ENCODE data around the gene PPP1R1B. TPM values are rescaled to one million over a fixed set of nuclear protein-coding genes. Genes with fewer than 3 reads are reported as not detected.

Gene PPP1R1B
- total and polyA plus RNA-seq, 2 donors (not counting 1 experiment from before 2014, with no cell fraction given) = not detected

DNA sequence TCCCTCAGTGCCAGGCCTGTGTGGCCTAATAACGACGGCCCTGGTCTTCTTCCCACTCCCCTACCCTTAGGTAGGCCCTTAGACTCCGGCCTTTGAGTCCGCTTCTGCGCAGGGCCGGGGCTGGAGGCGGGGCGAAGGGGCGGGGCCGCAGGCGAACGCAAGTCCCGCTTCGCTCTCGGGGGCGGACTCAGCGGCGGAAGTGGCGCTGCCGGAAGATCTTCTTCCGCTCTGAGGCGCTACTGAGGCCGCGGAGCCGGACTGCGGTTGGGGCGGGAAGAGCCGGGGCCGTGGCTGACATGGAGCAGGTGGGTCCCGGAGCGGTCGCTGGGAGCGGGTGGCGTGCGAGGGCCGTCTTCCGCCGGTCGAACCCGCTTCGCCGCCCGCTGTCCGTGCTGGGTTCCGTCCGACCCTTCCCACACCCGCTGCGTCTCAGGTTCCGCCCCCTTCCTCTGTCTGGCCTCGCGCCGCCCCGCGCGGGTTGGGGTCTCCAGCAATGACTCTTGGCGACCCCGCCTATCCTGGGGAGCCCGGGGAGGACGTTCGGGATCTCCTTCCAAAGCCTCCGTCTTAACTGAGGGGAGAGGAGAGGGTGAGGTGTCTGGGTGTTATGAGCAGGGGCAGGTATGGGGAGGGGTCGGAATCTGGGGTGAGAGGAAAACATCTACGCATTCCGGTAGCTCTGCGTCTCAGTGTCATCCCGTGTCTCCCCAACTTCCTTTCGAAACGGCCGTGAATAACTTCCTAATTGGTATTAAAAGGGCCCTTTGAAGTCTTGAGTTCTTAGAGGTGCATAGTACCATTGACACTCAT lies 10.4 kb downstream of the PPP1R1B start, which contains the start of gene STARD3:
STARD3 (plus strand) TSS at position 218 of the 810 bp plus-strand sequence. CDS start 16,388 bp downstream, outside the sequence.
- Histone ChIP-seq H3K4me2 (replicated peaks; ENCODE audit: low read depth, low read length, poor library complexity, severe bottlenecking) (peak within 1 kb of the TSS; percentile 80), H3K4me3 (ENCODE audit: control extremely low read depth in 1 of 5, extremely low read depth in 1 of 5, insufficient read depth in 1 of 5, low read depth in 2 of 5, low read length in 4 of 5) (peak within 1 kb of the TSS; percentile 76 to 94 (median 82))
- intact Hi-C loops (cut with micrococcal nuclease) = loop anchor here (1.0 to 5.0 kb wide), 4 partner anchors 14 to 345 kb away; partner anchors contain the start of gene PSMD3

More for the DNA sequence above, 10.4 kb downstream of the PPP1R1B start, which contains the start of gene STARD3:
- H3K36me3 ChIP-seq (replicated peaks in 1 of 2; ENCODE audit: control extremely low read depth in 1 of 2, control insufficient read depth in 1 of 2, extremely low read depth in 1 of 2, insufficient read depth in 2 of 2, low read length in 1 of 2) = no peaks in the 10 kb centered on the region
- H3K27me3 Mint-ChIP-seq = no peaks in the 10 kb centered on the region
- CTCF ChIA-PET = interaction anchor here (0.9 to 5.6 kb wide), 4 partner anchors 14 to 34 kb away, joined by 3 to 61 read pairs (median 16); partner anchors contain the start of gene PNMT
- peaks cover 81% of the 10 kb centered on the region for H3K79me2 ChIP-seq (ENCODE audit: control insufficient read depth, insufficient read depth, low read length)
- POLR2A ChIA-PET = no interaction called here
- H3K9me3 ChIP-seq (ENCODE audit: control extremely low read depth in 1 of 3, control insufficient read depth in 2 of 3, insufficient read depth in 1 of 3, low read length in 2 of 3) = no peaks in the 10 kb centered on the region
- H3K9me3 Mint-ChIP-seq (ENCODE audit: insufficient read depth) = no peaks in the 10 kb centered on the region
- peak within 1 kb of the TSS; percentile 84 for H2AFZ ChIP-seq (ENCODE audit: insufficient read depth, low read depth, low read length, poor library complexity, severe bottlenecking)
- peaks cover 41% of the 10 kb centered on the region for H4K20me1 ChIP-seq (ENCODE audit: control insufficient read depth, insufficient read depth, low read length, poor library complexity, severe bottlenecking)
- H3K4me1 ChIP-seq (ENCODE audit: control insufficient read depth in 2 of 2, insufficient read depth in 2 of 2, low read length in 2 of 2) = peaks cover 49 to 63% of the 10 kb centered on the region in 2 donors
- H3K27me3 ChIP-seq (replicated peaks in 1 of 4; ENCODE audit: control extremely low read depth in 1 of 4, control insufficient read depth in 3 of 4, insufficient read depth in 4 of 4, low read length in 3 of 4) = peaks cover 0 to 3% (median 0%) of the 10 kb centered on the region in 4 experiments
- peak within 1 kb of the TSS; percentile 95 for H3K4me3 Mint-ChIP-seq
- peak within 1 kb of the TSS; percentile 91 for H3K27ac Mint-ChIP-seq
- H3K27ac ChIP-seq (ENCODE audit: low read length in 2 of 2) = peak within 1 kb of the TSS; percentile 89 to 90
- TF ChIP-seq EZH2 (IDR thresholded peaks at IDR 0.05; ENCODE audit: borderline replicate concordance, insufficient read depth, low read depth, low read length, poor library complexity, severe bottlenecking) = no peak
- TF ChIP-seq, protein P1, sequence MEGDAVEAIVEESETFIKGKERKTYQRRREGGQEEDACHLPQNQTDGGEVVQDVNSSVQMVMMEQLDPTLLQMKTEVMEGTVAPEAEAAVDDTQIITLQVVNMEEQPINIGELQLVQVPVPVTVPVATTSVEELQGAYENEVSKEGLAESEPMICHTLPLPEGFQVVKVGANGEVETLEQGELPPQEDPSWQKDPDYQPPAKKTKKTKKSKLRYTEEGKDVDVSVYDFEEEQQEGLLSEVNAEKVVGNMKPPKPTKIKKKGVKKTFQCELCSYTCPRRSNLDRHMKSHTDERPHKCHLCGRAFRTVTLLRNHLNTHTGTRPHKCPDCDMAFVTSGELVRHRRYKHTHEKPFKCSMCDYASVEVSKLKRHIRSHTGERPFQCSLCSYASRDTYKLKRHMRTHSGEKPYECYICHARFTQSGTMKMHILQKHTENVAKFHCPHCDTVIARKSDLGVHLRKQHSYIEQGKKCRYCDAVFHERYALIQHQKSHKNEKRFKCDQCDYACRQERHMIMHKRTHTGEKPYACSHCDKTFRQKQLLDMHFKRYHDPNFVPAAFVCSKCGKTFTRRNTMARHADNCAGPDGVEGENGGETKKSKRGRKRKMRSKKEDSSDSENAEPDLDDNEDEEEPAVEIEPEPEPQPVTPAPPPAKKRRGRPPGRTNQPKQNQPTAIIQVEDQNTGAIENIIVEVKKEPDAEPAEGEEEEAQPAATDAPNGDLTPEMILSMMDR (IDR thresholded peaks at IDR 0.05) = no peak
- ATAC-seq (ENCODE audit: low read depth) = peak; percentile 92
- DNase-seq = peak; percentile 93
- peaks cover 60% of the 10 kb centered on the region for H3K4me1 Mint-ChIP-seq
- peak within 1 kb of the TSS; percentile 82 for H3K9ac ChIP-seq (ENCODE audit: low read length)
- under 1% methylated on average over 62 of the region's 69 CpGs for WGBS (ENCODE audit: insufficient coverage)

Data from B cell (primary cell).